Duodenal mucosa (tissue), 2 donors: ENCODE data around the gene SLC35E4.
A peak's percentile ranks its signal among the peaks of the same experiment; 100 is the strongest.

Source experiments
- H3K27ac ChIP-seq: one replicate; pipeline ENCODE4 v1.7.0; 2013; ENCODE audit warnings: low read depth, low read length
- H3K27me3 ChIP-seq, 2 donors: one replicate each; pipeline ENCODE4 v1.7.0; 2013; ENCODE audit warnings: low read length in 2 of 2, control low read depth in 1 of 2; ENCODE audit not compliant: insufficient read depth in 2 of 2, control insufficient read depth in 1 of 2
- H3K36me3 ChIP-seq, 2 donors: one replicate each; pipeline ENCODE4 v1.7.0; 2013; ENCODE audit warnings: low read length in 2 of 2, control low read depth in 1 of 2; ENCODE audit not compliant: insufficient read depth in 2 of 2, control insufficient read depth in 1 of 2
- H3K4me1 ChIP-seq, 2 donors: one replicate each; pipeline ENCODE4 v1.7.0; 2013; ENCODE audit warnings: low read length in 2 of 2, control low read depth in 1 of 2; ENCODE audit not compliant: insufficient read depth in 2 of 2, control insufficient read depth in 1 of 2
- H3K4me3 ChIP-seq, 2 donors: one replicate each; pipeline ENCODE4 v1.7.0; 2013; ENCODE audit warnings: low read length in 2 of 2, low read depth in 1 of 2
- H3K9ac ChIP-seq, 2 donors: one replicate each; pipeline ENCODE4 v1.7.0; 2013; ENCODE audit warnings: low read length in 2 of 2, low read depth in 1 of 2
- H3K9me3 ChIP-seq, 2 donors: one replicate each; pipeline ENCODE4 v1.7.0; 2013; ENCODE audit warnings: low read length in 2 of 2, control low read depth in 1 of 2; ENCODE audit not compliant: control insufficient read depth in 1 of 2

SLC35E4 gene

DNA sequence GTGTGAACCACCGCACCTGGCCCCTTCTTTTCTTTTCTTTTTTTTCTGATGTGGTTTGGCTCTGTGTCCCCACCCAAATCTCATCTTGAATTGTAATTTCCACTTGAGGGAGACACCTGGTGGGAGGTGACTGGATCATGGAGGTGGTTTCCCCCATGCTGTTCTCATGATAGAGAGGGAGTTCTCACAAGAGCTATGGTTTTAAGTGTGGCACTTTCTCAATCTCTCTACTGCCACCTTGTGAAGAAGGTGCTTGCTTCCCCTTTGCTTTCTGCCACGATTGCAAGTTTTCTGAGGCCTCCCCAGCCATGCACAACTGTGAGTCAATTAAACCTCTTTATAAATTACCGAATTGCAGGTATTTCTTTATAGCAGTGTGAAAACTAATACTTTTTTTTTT lies 33.5 kb upstream of the SLC35E4 start:
- Histone ChIP-seq H3K4me3 (no peak overlapping the region), H3K27ac (no peak overlapping the region), H3K9ac (no peak overlapping the region), H3K9me3 (no peaks in the 10 kb centered on the region), H3K4me1 (peaks cover 9 to 10% of the 10 kb centered on the region in 2 donors), H3K36me3 (no peaks in the 10 kb centered on the region), H3K27me3 (no peaks in the 10 kb centered on the region)

DNA sequence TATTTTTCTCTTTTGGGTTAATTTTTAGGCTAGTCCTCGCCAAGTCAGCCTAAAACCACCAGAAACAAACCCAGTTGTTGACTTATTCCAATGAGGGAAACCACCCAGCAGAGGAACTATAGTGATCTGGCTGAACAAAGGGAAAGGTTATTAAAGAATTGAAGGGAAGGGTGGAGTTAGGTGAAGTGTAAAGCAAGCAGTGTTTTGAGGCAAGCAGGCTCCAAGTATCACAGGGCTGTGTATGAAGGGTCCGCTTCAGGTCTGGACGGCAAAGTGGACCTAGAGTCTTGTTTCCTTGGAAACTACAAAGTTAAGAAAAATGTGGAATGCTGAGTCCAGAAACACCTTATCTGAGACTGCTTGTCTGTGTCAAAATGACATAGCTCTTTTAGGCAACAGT lies 31.8 kb upstream of the SLC35E4 start:
- H3K27me3 ChIP-seq = no peaks in the 10 kb centered on the region
- peaks cover 27 to 28% of the 10 kb centered on the region in 2 donors for H3K4me1 ChIP-seq
- no peaks in the 10 kb centered on the region for H3K9me3 ChIP-seq
- no peak overlapping the region for H3K4me3 ChIP-seq
- H3K9ac ChIP-seq = no peak overlapping the region
- no peaks in the 10 kb centered on the region for H3K36me3 ChIP-seq
- no peak overlapping the region for H3K27ac ChIP-seq

DNA sequence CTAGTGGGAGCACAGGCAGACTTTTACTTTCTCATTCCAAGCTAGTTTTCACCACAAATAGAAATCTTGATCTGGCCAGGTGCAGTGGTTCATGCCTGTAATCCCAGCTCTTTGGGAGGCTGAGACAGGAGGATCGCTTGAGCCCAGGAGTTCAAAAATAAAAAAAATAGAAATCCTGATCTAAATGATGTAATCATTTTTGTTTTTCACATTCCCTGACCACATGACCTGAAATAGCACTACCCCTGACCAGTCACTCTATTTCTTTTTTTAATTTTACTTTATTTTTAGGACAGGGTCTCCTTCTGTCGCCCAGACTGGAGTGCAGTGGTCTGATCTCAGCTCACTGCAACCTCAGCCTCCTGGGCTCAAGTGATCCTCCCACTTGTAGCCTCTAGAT lies 30.9 kb upstream of the SLC35E4 start:
- Histone ChIP-seq H3K9ac (no peak overlapping the region), H3K4me1 (peaks cover 32 to 37% of the 10 kb centered on the region in 2 donors), H3K36me3 (no peaks in the 10 kb centered on the region), H3K9me3 (no peaks in the 10 kb centered on the region), H3K4me3 (no peak overlapping the region), H3K27ac (no peak overlapping the region), H3K27me3 (no peaks in the 10 kb centered on the region)

DNA sequence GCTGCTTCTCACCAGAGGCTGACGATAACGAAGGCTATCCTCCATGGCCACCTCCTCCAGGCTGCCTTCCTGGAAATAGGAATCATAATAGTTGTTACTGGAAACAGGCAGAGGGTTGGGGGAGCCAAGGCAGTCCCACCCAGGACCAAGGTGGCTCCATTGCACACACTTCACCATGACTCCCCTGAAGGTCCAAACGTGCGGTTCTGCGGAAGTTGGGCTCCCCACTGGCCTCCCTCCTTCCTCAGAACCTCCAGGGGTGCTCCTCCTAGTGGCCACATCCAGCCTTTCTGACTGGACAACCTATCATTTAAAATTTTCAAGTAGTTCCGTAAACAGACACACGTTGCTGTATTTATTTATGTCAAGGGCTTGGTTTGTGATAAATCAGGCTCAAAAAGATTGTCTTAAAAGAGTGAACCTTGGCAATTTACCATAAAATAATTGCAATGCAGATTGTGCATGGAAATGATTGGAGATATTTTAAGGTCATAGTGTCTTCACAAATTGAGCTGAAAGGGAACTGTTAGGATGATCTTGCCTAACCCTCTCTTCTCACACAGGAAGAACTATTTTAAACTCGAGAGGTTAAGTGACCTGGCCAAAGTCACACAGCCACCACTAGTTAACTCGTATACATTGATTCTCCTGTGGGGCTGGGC lies 30.0 kb upstream of the SLC35E4 start:
- peaks cover 39 to 40% of the 10 kb centered on the region in 2 donors for H3K4me1 ChIP-seq
- H3K27ac ChIP-seq = no peak overlapping the region
- no peaks in the 10 kb centered on the region for H3K36me3 ChIP-seq
- H3K9me3 ChIP-seq = no peaks in the 10 kb centered on the region
- peak overlapping the region in 1 of 2 donors; percentile 78 for H3K9ac ChIP-seq
- peak overlapping the region; percentile 54 to 97 for H3K4me3 ChIP-seq
- no peaks in the 10 kb centered on the region for H3K27me3 ChIP-seq

DNA sequence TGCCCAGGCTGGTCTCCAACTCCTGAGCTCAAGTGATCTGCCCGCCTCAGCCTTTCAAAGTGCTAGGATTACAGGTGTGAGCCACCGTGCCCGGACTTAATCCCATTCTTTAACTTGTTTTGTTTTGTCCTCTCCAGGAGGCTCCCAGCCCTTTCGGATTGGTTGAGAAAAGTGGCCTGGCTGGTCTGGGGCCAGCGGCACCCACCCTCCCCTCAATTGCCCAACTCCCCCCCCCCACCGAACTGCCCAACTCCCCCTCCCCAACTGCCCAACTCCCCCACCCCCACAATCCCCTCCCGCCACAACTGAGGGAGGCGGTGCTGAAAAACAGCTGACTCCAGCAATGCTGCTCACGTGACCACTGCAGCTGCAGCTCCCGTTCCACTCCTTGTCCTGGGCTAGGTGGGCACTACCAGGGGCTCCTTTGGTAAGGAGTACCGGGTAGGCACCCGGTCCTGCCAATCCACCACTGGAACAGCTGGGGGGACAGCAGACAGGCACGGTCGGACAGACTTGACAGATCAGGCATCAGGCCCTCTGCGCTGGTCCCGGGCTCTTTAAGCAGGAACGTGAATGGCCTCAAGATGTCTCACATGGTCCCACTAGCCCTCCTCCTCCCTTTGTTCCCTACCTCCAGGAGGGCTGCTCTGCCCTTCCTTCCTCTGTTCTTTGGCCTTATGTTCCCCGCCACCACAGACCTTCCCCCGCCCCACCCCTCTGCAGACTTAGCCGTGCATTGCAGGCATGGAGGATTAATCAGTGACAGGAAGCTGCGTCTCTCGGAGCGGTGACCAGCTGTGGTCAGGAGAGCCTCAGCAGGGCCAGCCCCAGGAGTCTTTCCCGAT lies 28.9 kb upstream of the SLC35E4 start, which contains the start of gene TCN2:
TSS of gene TCN2 (plus strand) at position 720 of the 845 bp plus-strand sequence. CDS start 158 bp downstream, outside the sequence.
- peaks cover 39 to 40% of the 10 kb centered on the region in 2 donors for H3K4me1 ChIP-seq
- no peaks in the 10 kb centered on the region for H3K36me3 ChIP-seq
- H3K27ac ChIP-seq = peak within 1 kb of the TSS; percentile 81
- no peaks in the 10 kb centered on the region for H3K9me3 ChIP-seq
- H3K27me3 ChIP-seq = no peaks in the 10 kb centered on the region
- peak within 1 kb of the TSS; percentile 85 to 97 for H3K4me3 ChIP-seq
- peak within 1 kb of the TSS; percentile 68 to 78 for H3K9ac ChIP-seq

DNA sequence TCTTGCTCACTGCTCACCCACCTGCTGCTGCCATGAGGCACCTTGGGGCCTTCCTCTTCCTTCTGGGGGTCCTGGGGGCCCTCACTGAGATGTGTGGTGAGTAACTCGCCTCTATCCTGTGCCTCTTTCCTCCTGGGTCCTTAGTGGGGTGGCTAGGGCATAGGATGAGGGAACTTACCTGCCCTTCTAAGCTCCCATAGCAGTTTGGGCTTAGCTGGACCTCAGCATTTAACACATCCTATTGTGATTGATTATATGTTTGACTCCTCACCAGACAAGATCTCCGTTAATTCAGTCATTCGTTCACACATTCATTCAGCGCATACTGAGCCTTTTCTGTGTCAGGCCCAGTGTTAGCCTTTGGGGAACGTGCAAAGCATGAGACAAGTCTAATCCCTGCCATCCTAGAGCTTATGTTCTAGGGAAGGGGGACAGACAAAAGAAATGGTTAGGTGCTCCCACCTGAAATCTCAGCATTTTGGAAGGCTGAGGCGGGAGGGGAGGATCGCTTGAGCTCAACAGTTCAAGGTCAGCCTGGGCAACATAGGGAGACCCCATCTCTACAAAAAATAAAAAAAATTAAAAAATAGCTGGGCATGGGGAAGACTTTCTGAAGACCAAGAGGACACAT lies 28.2 kb upstream of the SLC35E4 start:
- Histone ChIP-seq H3K9ac (peak overlapping the region; percentile 65 to 78), H3K4me1 (peaks cover 39 to 40% of the 10 kb centered on the region in 2 donors), H3K36me3 (no peaks in the 10 kb centered on the region), H3K27me3 (no peaks in the 10 kb centered on the region), H3K27ac (peak overlapping the region; percentile 81), H3K4me3 (peak overlapping the region; percentile 85 to 97), H3K9me3 (no peaks in the 10 kb centered on the region)

DNA sequence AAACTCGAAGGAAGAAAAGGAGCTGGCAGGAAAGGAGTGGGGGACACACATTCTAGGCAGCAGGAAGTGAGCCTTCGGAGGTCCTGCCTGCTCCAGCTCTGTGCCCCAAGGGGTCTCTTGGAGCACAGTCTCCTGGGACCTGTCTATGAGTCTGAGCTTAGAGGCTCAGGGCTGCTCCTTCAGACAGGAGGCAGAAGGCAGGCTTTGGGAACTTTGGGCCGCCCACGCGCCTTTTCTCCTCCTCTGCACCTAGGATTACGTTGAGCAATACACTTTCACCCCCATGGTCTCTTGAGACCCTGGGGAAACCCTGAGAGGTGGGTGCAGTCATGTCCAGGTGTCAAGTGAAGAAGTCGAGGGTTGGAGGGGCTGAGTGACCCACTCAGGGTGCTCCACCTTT lies 27.6 kb upstream of the SLC35E4 start:
- H3K4me1 ChIP-seq = peaks cover 39 to 40% of the 10 kb centered on the region in 2 donors
- H3K9me3 ChIP-seq = no peaks in the 10 kb centered on the region
- no peak overlapping the region for H3K27ac ChIP-seq
- H3K4me3 ChIP-seq = peak overlapping the region in 1 of 2 donors; percentile 85
- H3K9ac ChIP-seq = peak overlapping the region in 1 of 2 donors; percentile 15
- no peaks in the 10 kb centered on the region for H3K36me3 ChIP-seq
- H3K27me3 ChIP-seq = no peaks in the 10 kb centered on the region

DNA sequence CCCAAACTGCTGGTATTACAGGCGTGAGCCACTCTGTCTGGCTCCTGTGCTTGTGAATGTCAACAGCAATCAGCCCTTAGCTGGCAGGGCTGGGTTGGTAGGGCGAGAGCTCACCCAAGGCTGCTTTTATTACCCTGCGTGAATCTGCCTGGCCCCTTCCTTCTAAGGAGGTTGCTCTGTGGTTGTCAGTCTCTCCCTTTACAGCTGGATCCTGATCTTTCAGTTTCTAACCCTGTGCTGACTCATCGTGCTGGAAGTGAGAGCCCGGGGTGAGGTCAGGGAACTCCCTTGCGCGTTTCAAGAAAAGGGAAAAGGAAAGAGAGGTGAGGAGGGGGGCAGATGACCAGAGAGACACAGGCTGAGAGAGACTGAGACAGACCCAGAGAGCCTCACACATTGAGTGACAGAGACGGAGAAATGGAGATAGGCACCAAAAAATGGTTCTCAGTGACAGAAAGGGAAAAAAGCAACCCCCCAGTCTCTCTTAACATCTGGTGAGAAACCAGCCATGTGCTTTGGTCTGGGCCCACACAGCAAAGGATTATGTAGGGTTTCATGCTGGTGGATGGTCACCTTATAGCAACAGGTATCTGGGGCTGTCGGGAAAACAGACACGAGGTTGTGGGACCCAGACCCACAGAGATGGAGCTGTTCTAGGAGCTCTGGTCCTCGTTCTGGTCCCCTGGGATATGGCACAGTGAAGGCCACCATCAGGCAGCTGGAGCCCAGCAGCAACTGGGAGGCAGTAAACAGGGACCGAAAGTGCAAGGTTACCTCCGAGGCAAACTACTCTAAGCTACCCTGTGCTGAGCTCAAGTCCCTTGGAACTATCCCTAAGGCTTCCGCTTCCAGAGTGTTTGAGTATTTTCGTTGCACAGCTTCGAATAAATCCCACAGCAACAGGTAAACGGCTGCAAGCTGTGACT lies 26.1 kb upstream of the SLC35E4 start:
- H3K27ac ChIP-seq = no peak overlapping the region
- H3K4me1 ChIP-seq = peaks cover 39 to 40% of the 10 kb centered on the region in 2 donors
- no peaks in the 10 kb centered on the region for H3K27me3 ChIP-seq
- no peaks in the 10 kb centered on the region for H3K36me3 ChIP-seq
- peak overlapping the region in 1 of 2 donors; percentile 35 for H3K4me3 ChIP-seq
- peak overlapping the region in 1 of 2 donors; percentile 25 for H3K9ac ChIP-seq
- no peaks in the 10 kb centered on the region for H3K9me3 ChIP-seq

DNA sequence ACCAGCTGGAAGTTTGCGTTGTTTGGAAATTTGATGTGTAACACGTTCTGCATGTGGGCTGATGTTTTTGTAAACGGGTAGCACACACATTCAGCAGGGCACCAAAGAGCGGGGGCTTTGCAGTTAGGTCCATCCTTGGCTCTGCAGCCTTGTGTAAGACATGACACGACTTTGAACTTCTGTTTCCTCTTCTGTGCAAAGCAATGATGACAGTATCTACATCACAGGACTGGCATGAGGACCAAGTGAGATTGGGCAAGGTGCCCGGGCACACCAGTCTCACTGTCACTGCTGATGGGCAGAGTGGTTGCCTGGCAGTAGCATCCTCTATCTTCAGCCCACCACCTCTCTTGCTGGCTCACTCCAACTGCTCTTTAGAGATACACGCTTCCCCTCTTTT lies 25.3 kb upstream of the SLC35E4 start:
- H3K27ac ChIP-seq = no peak overlapping the region
- no peaks in the 10 kb centered on the region for H3K27me3 ChIP-seq
- no peak overlapping the region for H3K4me3 ChIP-seq
- no peaks in the 10 kb centered on the region for H3K9me3 ChIP-seq
- peaks cover 0 to 3% of the 10 kb centered on the region in 2 donors for H3K36me3 ChIP-seq
- H3K9ac ChIP-seq = no peak overlapping the region
- H3K4me1 ChIP-seq = peaks cover 39% of the 10 kb centered on the region in 2 donors
